ENCODE measurements around the gene PKD2.

PKD2 gene

DNA sequence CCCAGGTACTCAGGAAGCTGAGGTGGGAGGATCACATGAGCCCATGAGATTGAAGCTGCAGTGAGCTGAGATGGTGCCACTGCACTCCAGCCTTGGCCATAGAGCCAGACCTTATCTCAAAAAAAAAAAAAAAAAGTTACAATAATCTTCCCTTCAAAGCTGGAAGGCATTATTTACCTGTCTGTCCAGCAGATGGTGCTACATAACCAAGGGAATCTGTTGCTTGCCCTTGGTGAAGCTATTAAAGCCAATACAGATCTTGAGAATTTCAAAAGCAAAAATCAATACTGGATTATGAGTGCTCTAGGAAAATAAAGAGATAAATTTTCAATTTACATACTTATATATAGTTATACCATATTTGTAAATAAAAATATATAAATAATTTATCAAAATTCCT, 25.9 kb downstream of the PKD2 start:
- TF ChIP-seq POLR2AphosphoS5 (IDR thresholded peaks at IDR 0.05; ENCODE audit: low read depth, low read length): no peak
- TF ChIP-seq TAF1 (IDR thresholded peaks at IDR 0.05; ENCODE audit: borderline replicate concordance, low read depth, low read length): no peak
- peak; percentile 21 for FAIRE-seq

GRCh38 chr4:88035292-88035691, 27.9 kb downstream of the PKD2 start:
- FAIRE-seq (no peak), DNase-seq (ENCODE audit: insufficient read length) (no peak)
- TF ChIP-seq TAF1 (IDR thresholded peaks at IDR 0.05; ENCODE audit: borderline replicate concordance, low read depth, low read length) (no peak), POLR2AphosphoS5 (IDR thresholded peaks at IDR 0.05; ENCODE audit: low read depth, low read length) (no peak), POLR2A (IDR thresholded peaks at IDR 0.05; ENCODE audit: low read depth, low read length) (no peak)

More for the DNA sequence above, 25.9 kb downstream of the PKD2 start:
- no peak for DNase-seq (ENCODE audit: insufficient read length)

DNA sequence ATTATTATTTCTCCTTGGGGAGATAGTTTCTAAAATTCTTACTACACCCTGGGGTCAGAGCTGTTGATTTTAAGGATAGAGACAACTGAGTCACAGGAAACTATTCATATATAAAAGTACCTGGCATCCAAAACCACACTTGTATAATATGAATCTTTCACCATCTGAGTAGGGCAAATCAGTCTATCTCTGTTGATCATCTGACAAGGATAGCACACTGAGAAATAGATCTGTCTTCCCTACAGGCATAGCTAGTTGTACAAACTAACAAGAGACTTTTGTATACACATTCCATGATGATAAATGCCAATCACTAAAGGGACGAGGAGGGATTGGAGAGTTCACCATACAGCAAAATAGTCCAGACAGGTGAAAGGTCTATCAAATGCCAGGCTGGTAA, 30.0 kb downstream of the PKD2 start:
- TF ChIP-seq POLR2AphosphoS5 (IDR thresholded peaks at IDR 0.05; ENCODE audit: low read depth, low read length) (no peak), TAF1 (IDR thresholded peaks at IDR 0.05; ENCODE audit: borderline replicate concordance, low read depth, low read length) (no peak), POLR2A (IDR thresholded peaks at IDR 0.05; ENCODE audit: low read depth, low read length) (no peak)
- no peak for DNase-seq (ENCODE audit: insufficient read length)
- no peak for FAIRE-seq

GRCh38 chr4:88037936-88038335, 30.5 kb downstream of the PKD2 start:
- FAIRE-seq (no peak), DNase-seq (ENCODE audit: insufficient read length) (no peak)
- TF ChIP-seq POLR2AphosphoS5 (IDR thresholded peaks at IDR 0.05; ENCODE audit: low read depth, low read length) (no peak), TAF1 (IDR thresholded peaks at IDR 0.05; ENCODE audit: borderline replicate concordance, low read depth, low read length) (no peak), POLR2A (IDR thresholded peaks at IDR 0.05; ENCODE audit: low read depth, low read length) (no peak)

GRCh38 chr4:88040707-88041106, 33.3 kb downstream of the PKD2 start:
- FAIRE-seq: no peak
- DNase-seq (ENCODE audit: insufficient read length): no peak
- no peak for TF ChIP-seq POLR2AphosphoS5 (IDR thresholded peaks at IDR 0.05; ENCODE audit: low read depth, low read length)
- TF ChIP-seq TAF1 (IDR thresholded peaks at IDR 0.05; ENCODE audit: borderline replicate concordance, low read depth, low read length): no peak
- no peak for TF ChIP-seq POLR2A (IDR thresholded peaks at IDR 0.05; ENCODE audit: low read depth, low read length)

GRCh38 chr4:88041626-88042025, 34.2 kb downstream of the PKD2 start:
- DNase-seq (ENCODE audit: insufficient read length) (no peak), FAIRE-seq (no peak)
- no peak for TF ChIP-seq TAF1 (IDR thresholded peaks at IDR 0.05; ENCODE audit: borderline replicate concordance, low read depth, low read length)
- TF ChIP-seq POLR2AphosphoS5 (IDR thresholded peaks at IDR 0.05; ENCODE audit: low read depth, low read length): no peak
- TF ChIP-seq POLR2A (IDR thresholded peaks at IDR 0.05; ENCODE audit: low read depth, low read length): no peak

DNA sequence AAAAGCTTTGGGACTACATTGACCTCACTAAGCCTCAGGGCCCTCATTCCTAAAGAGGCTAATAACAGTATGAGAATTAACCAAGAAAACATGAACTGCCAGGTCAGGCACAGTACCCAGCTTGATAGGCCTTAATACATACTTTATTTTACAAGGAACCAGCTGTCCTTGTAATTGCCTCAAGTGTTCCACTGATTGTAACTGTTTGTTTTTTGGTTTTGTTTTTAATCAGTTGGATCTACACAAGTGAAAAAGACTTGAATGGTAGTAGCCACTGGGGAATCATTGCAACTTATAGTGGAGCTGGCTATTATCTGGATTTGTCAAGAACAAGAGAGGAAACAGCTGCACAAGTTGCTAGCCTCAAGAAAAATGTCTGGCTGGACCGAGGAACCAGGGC, 35.6 kb downstream of the PKD2 start:
- TF ChIP-seq TAF1 (IDR thresholded peaks at IDR 0.05; ENCODE audit: borderline replicate concordance, low read depth, low read length) (no peak), POLR2A (IDR thresholded peaks at IDR 0.05; ENCODE audit: low read depth, low read length) (no peak), POLR2AphosphoS5 (IDR thresholded peaks at IDR 0.05; ENCODE audit: low read depth, low read length) (no peak)
- FAIRE-seq (no peak), DNase-seq (ENCODE audit: insufficient read length) (no peak)

DNA sequence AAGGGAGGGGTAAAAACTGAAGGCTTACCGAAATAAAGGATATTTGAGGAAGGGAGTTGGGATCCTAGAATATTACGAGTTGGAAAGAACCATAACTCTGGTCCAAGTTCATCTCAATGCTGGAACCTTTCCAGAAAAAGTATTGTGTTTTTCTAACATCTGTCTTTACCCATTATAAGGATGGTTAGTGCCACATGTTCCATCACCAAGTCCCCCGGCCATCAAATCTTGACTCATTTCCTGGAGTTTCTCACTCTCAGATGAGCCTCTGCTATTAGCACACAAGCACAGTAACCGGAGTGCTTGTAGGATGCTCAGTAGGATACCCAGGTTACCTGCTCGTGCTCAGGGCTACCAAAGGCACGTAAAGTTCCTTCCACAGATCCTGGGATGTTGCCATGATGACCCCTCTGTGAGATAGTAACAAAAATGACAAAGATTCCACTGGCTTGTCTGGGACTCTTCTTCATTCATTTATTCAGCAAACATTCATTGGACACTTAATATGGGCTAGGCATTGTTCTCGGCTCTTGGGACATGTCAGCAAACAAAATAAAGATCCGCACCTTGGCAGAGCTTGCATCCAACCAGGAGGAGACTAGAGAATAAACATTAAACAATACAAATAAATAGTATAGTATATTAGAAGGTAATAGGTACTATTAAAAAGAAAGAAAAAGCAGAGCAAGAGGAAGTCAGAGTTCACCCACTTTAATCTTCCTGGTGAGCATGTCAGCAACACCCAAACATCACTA, 36.3 kb downstream of the PKD2 start:
- FAIRE-seq (no peak), DNase-seq (ENCODE audit: insufficient read length) (no peak)
- no peak for TF ChIP-seq POLR2A (IDR thresholded peaks at IDR 0.05; ENCODE audit: low read depth, low read length)
- TF ChIP-seq POLR2AphosphoS5 (IDR thresholded peaks at IDR 0.05; ENCODE audit: low read depth, low read length): no peak
- no peak for TF ChIP-seq TAF1 (IDR thresholded peaks at IDR 0.05; ENCODE audit: borderline replicate concordance, low read depth, low read length)

- TF ChIP-seq POLR2AphosphoS5 (IDR thresholded peaks at IDR 0.05; ENCODE audit: low read depth, low read length): no peak
- no peak for TF ChIP-seq POLR2A (IDR thresholded peaks at IDR 0.05; ENCODE audit: low read depth, low read length)
- TF ChIP-seq TAF1 (IDR thresholded peaks at IDR 0.05; ENCODE audit: borderline replicate concordance, low read depth, low read length): no peak
- FAIRE-seq (no peak), DNase-seq (ENCODE audit: insufficient read length) (no peak)
Measured at GRCh38 chr4:88045021-88045420, 37.6 kb downstream of the PKD2 start.

GRCh38 chr4:88054229-88054628, 46.8 kb downstream of the PKD2 start:
- no peak for TF ChIP-seq TAF1 (IDR thresholded peaks at IDR 0.05; ENCODE audit: borderline replicate concordance, low read depth, low read length)
- TF ChIP-seq POLR2A (IDR thresholded peaks at IDR 0.05; ENCODE audit: low read depth, low read length): no peak
- TF ChIP-seq POLR2AphosphoS5 (IDR thresholded peaks at IDR 0.05; ENCODE audit: low read depth, low read length): no peak
- FAIRE-seq (no peak), DNase-seq (ENCODE audit: insufficient read length) (no peak)

DNA sequence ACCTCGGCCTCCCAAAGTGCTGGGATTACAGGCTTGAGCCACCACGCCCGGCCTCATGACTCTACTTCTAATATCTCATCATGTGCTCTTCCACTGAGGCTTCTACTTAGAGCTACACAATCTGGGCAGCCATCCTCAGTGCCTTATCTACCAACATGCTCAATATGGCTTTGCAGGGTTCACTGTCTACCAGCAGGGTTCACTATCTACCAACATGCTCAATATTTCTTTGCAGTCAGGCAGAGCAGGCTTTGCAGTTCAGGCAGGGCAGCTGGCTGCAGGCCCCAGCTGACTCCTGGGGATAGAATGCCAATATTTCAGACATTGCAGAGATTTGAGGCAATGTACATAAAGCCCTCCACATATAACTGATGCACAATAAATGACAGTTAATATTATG, 47.5 kb downstream of the PKD2 start:
- no peak for DNase-seq (ENCODE audit: insufficient read length)
- no peak for FAIRE-seq
- TF ChIP-seq POLR2A (IDR thresholded peaks at IDR 0.05; ENCODE audit: low read depth, low read length) (no peak), POLR2AphosphoS5 (IDR thresholded peaks at IDR 0.05; ENCODE audit: low read depth, low read length) (no peak), TAF1 (IDR thresholded peaks at IDR 0.05; ENCODE audit: borderline replicate concordance, low read depth, low read length) (no peak)

- no peak for DNase-seq (ENCODE audit: insufficient read length)
- no peak for FAIRE-seq
Measured at GRCh38 chr4:88058295-88058694, 50.9 kb downstream of the PKD2 start.

More at GRCh38 chr4:88058295-88058694, 50.9 kb downstream of the PKD2 start:
- no peak for TF ChIP-seq POLR2A (IDR thresholded peaks at IDR 0.05; ENCODE audit: low read depth, low read length)
- TF ChIP-seq TAF1 (IDR thresholded peaks at IDR 0.05; ENCODE audit: borderline replicate concordance, low read depth, low read length): no peak
- TF ChIP-seq POLR2AphosphoS5 (IDR thresholded peaks at IDR 0.05; ENCODE audit: low read depth, low read length): no peak

All from GM12892 (cell line).